Uterus (tissue), 2 donors: ENCODE results near the gene PDE4D.

Experiments used
- CTCF ChIP-seq, 4 experiments: fragments of 200-600 bp in 2 of 4; fragments of 450-650 bp in 2 of 4; sonication (generic) in 2 of 4; IDR thresholded peaks; one replicate each; pipeline ENCODE4 v1.5.1; 2016 to 2019; ENCODE audit warnings: antibody characterized with exemption in 4 of 4, mild to moderate bottlenecking in 2 of 4, moderate library complexity in 1 of 4
- POLR2A ChIP-seq, 2 donors: fragments of 450-650 bp; IDR thresholded peaks; one replicate each; pipeline ENCODE4 v1.6.1; 2016; ENCODE audit warnings: antibody characterized with exemption in 2 of 2, mild to moderate bottlenecking in 1 of 2, moderate library complexity in 1 of 2

- TF ChIP-seq CTCF (IDR thresholded peaks at IDR 0.05) (no peak), POLR2A (IDR thresholded peaks at IDR 0.05) (no peak)
These were observed 296.8 kb downstream of the PDE4D start for GRCh38 chr5:59596586-59597350.
